Activated CD4-positive, CD25-positive, alpha-beta regulatory T cell (primary cell): Measurements from ENCODE around the gene PPP1R12C.

Experiments
- DNase-seq, 4 experiments: peaks; one replicate each; lab custom pipeline; 2025; lab: John Stamatoyannopoulos, UW

Gene PPP1R12C

GRCh38 chr19:55089342-55089944 lies 28.0 kb downstream of the PPP1R12C start:
- no peak for DNase-seq

- DNase-seq, result peak; percentile 43 to 92 (median 66)
Measured at GRCh38 chr19:55088543-55089341, 28.7 kb downstream of the PPP1R12C start.

- no peak for DNase-seq
Measured at GRCh38 chr19:55088021-55088451, 29.4 kb downstream of the PPP1R12C start.

- no peak for DNase-seq
Measured at GRCh38 chr19:55087542-55087901, 29.9 kb downstream of the PPP1R12C start.

GRCh38 chr19:55086730-55087541 lies 30.5 kb downstream of the PPP1R12C start:
- peak in 1 of 4 experiments; percentile 29 for DNase-seq

GRCh38 chr19:55085923-55086715 lies 31.3 kb downstream of the PPP1R12C start:
- no peak for DNase-seq

GRCh38 chr19:55084416-55084815 lies 33.0 kb downstream of the PPP1R12C start:
- DNase-seq, result no peak

- no peak for DNase-seq
Measured at GRCh38 chr19:55083004-55083850, 34.2 kb downstream of the PPP1R12C start.

GRCh38 chr19:55082020-55082851 lies 35.2 kb downstream of the PPP1R12C start:
- DNase-seq, result peak in 1 of 4 experiments; percentile 15

GRCh38 chr19:55081770-55082019 lies 35.7 kb downstream of the PPP1R12C start:
- DNase-seq, result no peak

GRCh38 chr19:55080968-55081769 lies 36.3 kb downstream of the PPP1R12C start:
- DNase-seq, result peak; percentile 65 to 79 (median 70)

- DNase-seq, result peak; percentile 23 to 41 (median 34)
Measured at GRCh38 chr19:55080121-55080967, 37.1 kb downstream of the PPP1R12C start.

GRCh38 chr19:55079400-55080038 lies 37.9 kb downstream of the PPP1R12C start:
- no peak for DNase-seq

- DNase-seq, result no peak
Measured at GRCh38 chr19:55078996-55079395, 38.4 kb downstream of the PPP1R12C start.

- DNase-seq, result no peak
Measured at GRCh38 chr19:55077106-55077505, 40.3 kb downstream of the PPP1R12C start.

- no peak for DNase-seq
Measured at GRCh38 chr19:55076321-55076720, 41.1 kb downstream of the PPP1R12C start.

GRCh38 chr19:55075371-55075998 lies 42.0 kb downstream of the PPP1R12C start, which contains the start of gene EPS8L1:
Gene EPS8L1 (plus strand): TSS chr19:55075869. CDS start chr19:55076445, 576 bp downstream.
- DNase-seq, result no peak
